WERI-Rb-1 (cell line): Measurements from ENCODE around the gene CHN1.

Experiments used
- DNase-seq: peaks from one replicate; pipeline ENCODE4 v3.0.0-alpha.2; 2020
- H3K27ac ChIP-seq: fragments of 250-450 bp; sonication (Bioruptor Pico); 2 replicates; pipeline ENCODE4 v1.5.1; 2020; ENCODE audit warnings: mild to moderate bottlenecking, moderate library complexity
- H3K27me3 ChIP-seq: fragments of 250-450 bp; sonication (Bioruptor Pico); 2 replicates; pipeline ENCODE4 v1.5.1; 2021; ENCODE audit warnings: mild to moderate bottlenecking, low read depth, moderate library complexity; ENCODE audit not compliant: insufficient read depth, severe bottlenecking
- H3K36me3 ChIP-seq: fragments of 250-450 bp; sonication (Bioruptor Pico); 2 replicates; pipeline ENCODE4 v1.5.1; 2020; ENCODE audit warnings: mild to moderate bottlenecking, moderate library complexity
- H3K4me3 ChIP-seq: 2 replicates; pipeline ENCODE4 v1.5.1; 2011; ENCODE audit warnings: low read depth, mild to moderate bottlenecking, control low read depth, low read length
- H3K9me3 ChIP-seq: fragments of 250-450 bp; sonication (Bioruptor Pico); 2 replicates; pipeline ENCODE4 v1.5.1; 2021; ENCODE audit warnings: mild to moderate bottlenecking, moderate library complexity; ENCODE audit not compliant: severe bottlenecking
- TF ChIP-seq, protein P1 (sequence below): IDR thresholded peaks from 2 replicates; pipeline ENCODE4 v1.5.1; 2011; ENCODE audit warnings: low read depth, mild to moderate bottlenecking, control low read depth, inconsistent platforms, low read length

The CHN1 gene

GRCh38 chr2:174778085-174778981 lies 226.8 kb downstream of the CHN1 start:
- Histone ChIP-seq H3K9me3 (no peaks in the 10 kb centered on the region), H3K27me3 (no peaks in the 10 kb centered on the region), H3K27ac (no peak overlapping the region), H3K4me3 (no peak overlapping the region), H3K36me3 (no peaks in the 10 kb centered on the region)
- TF ChIP-seq, protein P1, sequence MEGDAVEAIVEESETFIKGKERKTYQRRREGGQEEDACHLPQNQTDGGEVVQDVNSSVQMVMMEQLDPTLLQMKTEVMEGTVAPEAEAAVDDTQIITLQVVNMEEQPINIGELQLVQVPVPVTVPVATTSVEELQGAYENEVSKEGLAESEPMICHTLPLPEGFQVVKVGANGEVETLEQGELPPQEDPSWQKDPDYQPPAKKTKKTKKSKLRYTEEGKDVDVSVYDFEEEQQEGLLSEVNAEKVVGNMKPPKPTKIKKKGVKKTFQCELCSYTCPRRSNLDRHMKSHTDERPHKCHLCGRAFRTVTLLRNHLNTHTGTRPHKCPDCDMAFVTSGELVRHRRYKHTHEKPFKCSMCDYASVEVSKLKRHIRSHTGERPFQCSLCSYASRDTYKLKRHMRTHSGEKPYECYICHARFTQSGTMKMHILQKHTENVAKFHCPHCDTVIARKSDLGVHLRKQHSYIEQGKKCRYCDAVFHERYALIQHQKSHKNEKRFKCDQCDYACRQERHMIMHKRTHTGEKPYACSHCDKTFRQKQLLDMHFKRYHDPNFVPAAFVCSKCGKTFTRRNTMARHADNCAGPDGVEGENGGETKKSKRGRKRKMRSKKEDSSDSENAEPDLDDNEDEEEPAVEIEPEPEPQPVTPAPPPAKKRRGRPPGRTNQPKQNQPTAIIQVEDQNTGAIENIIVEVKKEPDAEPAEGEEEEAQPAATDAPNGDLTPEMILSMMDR, result no peak
- DNase-seq, result no peak

GRCh38 chr2:174777347-174778084 lies 227.7 kb downstream of the CHN1 start:
- H3K27me3 ChIP-seq, result no peaks in the 10 kb centered on the region
- H3K9me3 ChIP-seq, result no peaks in the 10 kb centered on the region
- TF ChIP-seq, protein P1, result no peak
- no peak overlapping the region for H3K4me3 ChIP-seq
- DNase-seq, result no peak
- H3K36me3 ChIP-seq, result no peaks in the 10 kb centered on the region
- H3K27ac ChIP-seq, result no peak overlapping the region

- Histone ChIP-seq H3K27ac (no peak overlapping the region), H3K9me3 (no peaks in the 10 kb centered on the region), H3K36me3 (no peaks in the 10 kb centered on the region), H3K27me3 (no peaks in the 10 kb centered on the region), H3K4me3 (no peak overlapping the region)
- TF ChIP-seq, protein P1, result no peak
- no peak for DNase-seq
These were observed 228.5 kb downstream of the CHN1 start for GRCh38 chr2:174776675-174777074.

DNA sequence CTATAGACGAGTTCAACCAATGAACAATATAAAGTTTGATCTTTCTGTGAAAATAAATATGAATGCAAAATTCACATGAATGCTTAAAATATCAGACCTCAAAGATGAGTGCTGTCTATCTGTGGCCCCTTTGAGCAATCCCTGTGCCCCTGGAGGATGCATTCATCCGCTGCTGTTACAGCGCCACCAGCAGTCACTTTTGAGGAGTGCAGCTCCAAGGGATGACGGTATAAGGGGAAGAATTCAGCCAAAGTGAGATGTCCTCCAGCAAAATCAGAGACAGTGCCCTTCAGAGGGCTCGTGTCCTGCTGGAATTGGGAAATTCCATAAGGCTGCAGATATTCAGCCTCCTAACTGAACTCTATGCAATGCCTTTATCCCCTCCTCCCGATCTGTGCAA lies 229.0 kb downstream of the CHN1 start:
- Histone ChIP-seq H3K9me3 (no peaks in the 10 kb centered on the region), H3K27me3 (no peaks in the 10 kb centered on the region), H3K4me3 (no peak overlapping the region), H3K27ac (no peak overlapping the region), H3K36me3 (no peaks in the 10 kb centered on the region)
- no peak for DNase-seq
- TF ChIP-seq, protein P1, result peak; percentile 62

DNA sequence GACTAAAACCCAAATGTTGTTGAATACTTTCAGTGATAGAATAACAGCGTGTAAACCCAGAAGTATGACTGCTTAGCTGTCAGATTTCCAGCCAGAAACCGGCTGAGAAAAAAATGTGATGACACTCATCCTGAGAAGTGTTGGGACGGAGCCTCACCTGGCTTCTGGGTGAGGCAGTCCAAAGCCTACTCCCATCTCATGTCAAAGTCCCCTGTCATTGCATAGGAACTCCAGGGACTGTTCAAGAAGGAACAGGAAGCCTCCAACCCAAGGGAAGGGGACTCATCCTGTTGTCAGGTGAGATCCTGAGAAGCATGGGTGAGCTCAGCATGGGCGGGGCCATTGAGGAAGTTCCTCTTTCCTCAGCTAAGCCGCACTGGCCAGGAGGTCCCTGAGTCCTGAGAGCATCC lies 229.6 kb downstream of the CHN1 start:
- TF ChIP-seq, protein P1, result no peak
- no peaks in the 10 kb centered on the region for H3K27me3 ChIP-seq
- H3K27ac ChIP-seq, result no peak overlapping the region
- H3K4me3 ChIP-seq, result no peak overlapping the region
- no peak for DNase-seq
- no peaks in the 10 kb centered on the region for H3K36me3 ChIP-seq
- no peaks in the 10 kb centered on the region for H3K9me3 ChIP-seq
